Thyroid gland (tissue), 4 donors: ENCODE results near the gene FMN2. TPM values are rescaled to one million over a fixed set of nuclear protein-coding genes. Genes with fewer than 3 reads are reported as not detected.

Experiments used
- DNase-seq, 2 donors: peaks; one replicate each; pipeline ENCODE4 v3.0.0-alpha.2; 2019
- H3K27ac ChIP-seq, 3 donors: fragments of 200-600 bp; sonication (generic); 1 replicate in 2 of 3; 2 replicates in 1 of 3; pipeline ENCODE4 v1.5.1; 2016 to 2019; ENCODE audit warnings: mild to moderate bottlenecking in 1 of 3, moderate library complexity in 1 of 3
- H3K27me3 ChIP-seq: fragments of 200-600 bp; sonication (generic); one replicate; pipeline ENCODE4 v1.5.1; 2019
- H3K36me3 ChIP-seq, 2 donors: fragments of 200-600 bp; sonication (generic); one replicate each; pipeline ENCODE4 v1.5.1; 2016 to 2019
- H3K4me1 ChIP-seq, 2 donors: fragments of 200-600 bp; sonication (generic); one replicate each; pipeline ENCODE4 v1.5.1; 2017 to 2019
- H3K4me3 ChIP-seq, 3 donors: fragments of 200-600 bp; sonication (generic); replicated peaks in 1 of 3; 1 replicate in 2 of 3; 2 replicates in 1 of 3; pipeline ENCODE4 v1.5.1; 2016; ENCODE audit warnings: mild to moderate bottlenecking in 1 of 3
- H3K9me3 ChIP-seq: fragments of 200-600 bp; sonication (generic); one replicate; pipeline ENCODE4 v1.5.1; 2017
- POLR2A ChIP-seq, 2 donors: fragments of 450-650 bp; IDR thresholded peaks; one replicate each; pipeline ENCODE4 v1.6.1; 2017; ENCODE audit warnings: antibody characterized with exemption in 2 of 2, mild to moderate bottlenecking in 2 of 2, moderate library complexity in 1 of 2
- WGBS, 2 donors: methylation state at CpG; one replicate each; pipeline ENCODE4 v1.1.5; 2017; 5-methylcytosine and 5-hydroxymethylcytosine counted together
- intact Hi-C: fragments of 100-400 bp; cut with DNase I; formaldehyde crosslinking; loops from one replicate; pipeline ENCODE4 v1.15.1; 2023
- total RNA-seq, 4 donors: library from RNA; depleted of rRNA; stranded (reverse); fragments of >200 nt; gene quantifications; one replicate each; pipeline ENCODE4 v1.2.3, GENCODE V29; 2016
- TF ChIP-seq, protein P1 (sequence below), 6 experiments: fragments of 200-600 bp in 3 of 6; fragments of 450-650 bp in 3 of 6; sonication (generic) in 3 of 6; IDR thresholded peaks; one replicate each; pipeline ENCODE4 v1.5.1; 2016 to 2019; ENCODE audit warnings: antibody characterized with exemption in 6 of 6, mild to moderate bottlenecking in 2 of 6, inconsistent platforms in 1 of 6, moderate library complexity in 1 of 6

FMN2 gene
- total RNA-seq, 4 donors from 2014 or later: 0.78 to 6.2 (median 1.3) TPM; not detected in 1

DNA sequence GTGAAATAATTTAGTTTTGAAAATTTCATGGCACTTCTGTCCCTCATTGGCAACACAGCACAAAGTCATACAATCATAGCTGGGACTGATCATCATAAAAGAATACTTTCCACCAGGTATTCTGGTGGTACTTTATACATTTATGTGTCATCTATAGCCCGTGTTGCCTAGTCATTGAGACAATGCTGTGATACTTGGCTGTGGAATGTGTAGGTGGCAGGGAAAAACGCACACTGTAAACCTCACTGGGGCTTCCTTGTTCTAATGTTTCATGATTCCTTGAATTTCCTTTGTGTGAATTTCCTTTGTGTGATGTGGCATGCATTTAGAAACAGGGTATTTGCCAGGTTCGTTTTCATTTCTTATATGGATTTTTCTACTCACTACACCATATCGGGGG, 118.3 kb downstream of the FMN2 start:
- no peak for DNase-seq
- no peak overlapping the region for H3K27ac ChIP-seq
- no peaks in the 10 kb centered on the region for H3K4me1 ChIP-seq
- no peaks in the 10 kb centered on the region for H3K36me3 ChIP-seq
- intact Hi-C loops: no loop called here
- H3K27me3 ChIP-seq: no peaks in the 10 kb centered on the region
- TF ChIP-seq, protein P1, sequence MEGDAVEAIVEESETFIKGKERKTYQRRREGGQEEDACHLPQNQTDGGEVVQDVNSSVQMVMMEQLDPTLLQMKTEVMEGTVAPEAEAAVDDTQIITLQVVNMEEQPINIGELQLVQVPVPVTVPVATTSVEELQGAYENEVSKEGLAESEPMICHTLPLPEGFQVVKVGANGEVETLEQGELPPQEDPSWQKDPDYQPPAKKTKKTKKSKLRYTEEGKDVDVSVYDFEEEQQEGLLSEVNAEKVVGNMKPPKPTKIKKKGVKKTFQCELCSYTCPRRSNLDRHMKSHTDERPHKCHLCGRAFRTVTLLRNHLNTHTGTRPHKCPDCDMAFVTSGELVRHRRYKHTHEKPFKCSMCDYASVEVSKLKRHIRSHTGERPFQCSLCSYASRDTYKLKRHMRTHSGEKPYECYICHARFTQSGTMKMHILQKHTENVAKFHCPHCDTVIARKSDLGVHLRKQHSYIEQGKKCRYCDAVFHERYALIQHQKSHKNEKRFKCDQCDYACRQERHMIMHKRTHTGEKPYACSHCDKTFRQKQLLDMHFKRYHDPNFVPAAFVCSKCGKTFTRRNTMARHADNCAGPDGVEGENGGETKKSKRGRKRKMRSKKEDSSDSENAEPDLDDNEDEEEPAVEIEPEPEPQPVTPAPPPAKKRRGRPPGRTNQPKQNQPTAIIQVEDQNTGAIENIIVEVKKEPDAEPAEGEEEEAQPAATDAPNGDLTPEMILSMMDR (IDR thresholded peaks at IDR 0.05): no peak
- TF ChIP-seq POLR2A (IDR thresholded peaks at IDR 0.05): no peak
- no peak overlapping the region for H3K4me3 ChIP-seq
- H3K9me3 ChIP-seq: no peaks in the 10 kb centered on the region
- WGBS, 2 donors: 81 to 86% methylated on average over 4 of the region's 4 CpGs

DNA sequence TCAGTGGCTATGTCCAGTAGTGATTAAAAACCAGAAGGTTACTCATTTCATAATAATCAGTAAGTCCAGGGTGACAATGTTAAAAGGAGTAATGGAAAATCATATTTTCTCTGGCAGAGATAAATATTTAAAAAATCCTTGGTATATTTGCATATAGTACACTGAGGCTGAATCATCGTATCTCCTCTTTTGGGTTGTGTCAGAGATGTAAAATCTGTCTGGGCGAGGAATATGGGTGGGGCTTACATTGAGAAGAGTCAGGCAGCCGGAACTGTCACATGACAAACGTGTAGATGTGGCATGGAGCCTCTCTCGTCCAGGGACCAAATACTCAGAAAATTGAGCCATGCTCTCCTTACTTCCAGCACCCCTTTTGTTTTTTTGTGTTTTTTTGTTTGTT, 120.9 kb downstream of the FMN2 start:
- no peaks in the 10 kb centered on the region for H3K36me3 ChIP-seq
- no peak overlapping the region for H3K27ac ChIP-seq
- DNase-seq: no peak
- no peaks in the 10 kb centered on the region for H3K27me3 ChIP-seq
- no peak overlapping the region for H3K4me3 ChIP-seq
- 81 to 87% methylated on average over 5 of the region's 5 CpGs for WGBS, 2 donors
- H3K4me1 ChIP-seq: no peaks in the 10 kb centered on the region
- intact Hi-C loops: no loop called here
- no peaks in the 10 kb centered on the region for H3K9me3 ChIP-seq
- TF ChIP-seq, protein P1 (IDR thresholded peaks at IDR 0.05): no peak
- TF ChIP-seq POLR2A (IDR thresholded peaks at IDR 0.05): no peak

DNA sequence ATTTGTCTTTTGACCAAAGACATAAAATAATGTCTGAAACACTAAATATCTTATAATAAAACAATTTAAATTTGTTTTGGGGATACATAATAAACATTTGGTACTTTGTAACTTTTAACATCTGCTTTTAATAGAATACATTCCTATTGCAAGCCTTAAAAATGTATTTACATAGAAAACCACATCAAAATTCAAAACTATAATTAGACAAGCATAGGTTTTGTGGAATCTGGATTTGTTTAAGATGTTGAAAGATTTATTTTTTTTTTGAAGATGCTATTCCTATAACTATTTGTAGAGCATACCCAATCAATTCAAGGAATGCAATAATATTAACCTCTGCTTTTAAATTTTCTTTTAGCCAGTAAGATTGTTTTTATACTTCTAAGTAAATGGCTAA, 125.7 kb downstream of the FMN2 start:
- Histone ChIP-seq H3K27ac (no peak overlapping the region), H3K4me3 (no peak overlapping the region), H3K9me3 (no peaks in the 10 kb centered on the region), H3K4me1 (no peaks in the 10 kb centered on the region), H3K36me3 (no peaks in the 10 kb centered on the region), H3K27me3 (no peaks in the 10 kb centered on the region)
- intact Hi-C loops: no loop called here
- TF ChIP-seq, protein P1 (IDR thresholded peaks at IDR 0.05): no peak
- TF ChIP-seq POLR2A (IDR thresholded peaks at IDR 0.05): no peak
- DNase-seq: no peak

DNA sequence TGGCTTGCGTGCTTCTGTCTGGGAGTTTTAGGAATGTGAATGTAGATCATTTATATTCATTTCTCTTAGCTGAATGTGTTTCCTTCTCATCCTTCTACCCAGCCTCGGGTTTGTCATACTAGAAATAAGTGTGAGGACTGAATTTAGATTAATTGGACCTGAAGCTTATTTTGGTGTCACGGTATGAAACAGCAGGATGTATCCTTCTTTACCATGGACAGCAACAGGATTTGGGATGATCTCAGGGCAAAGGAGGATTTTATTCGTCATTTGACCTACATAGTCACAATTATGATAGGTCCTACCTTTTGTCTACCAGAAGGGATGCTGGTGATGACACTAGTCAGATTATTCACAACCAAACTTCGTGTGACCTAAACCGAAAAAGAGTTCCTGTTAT, 127.4 kb downstream of the FMN2 start:
- no peak overlapping the region for H3K27ac ChIP-seq
- 69 to 79% methylated on average over 6 of the region's 6 CpGs for WGBS, 2 donors
- no peak for DNase-seq
- no peaks in the 10 kb centered on the region for H3K36me3 ChIP-seq
- no peaks in the 10 kb centered on the region for H3K9me3 ChIP-seq
- intact Hi-C loops: no loop called here
- H3K27me3 ChIP-seq: no peaks in the 10 kb centered on the region
- TF ChIP-seq, protein P1 (IDR thresholded peaks at IDR 0.05): no peak
- no peak for TF ChIP-seq POLR2A (IDR thresholded peaks at IDR 0.05)
- no peaks in the 10 kb centered on the region for H3K4me1 ChIP-seq
- H3K4me3 ChIP-seq: no peak overlapping the region

DNA sequence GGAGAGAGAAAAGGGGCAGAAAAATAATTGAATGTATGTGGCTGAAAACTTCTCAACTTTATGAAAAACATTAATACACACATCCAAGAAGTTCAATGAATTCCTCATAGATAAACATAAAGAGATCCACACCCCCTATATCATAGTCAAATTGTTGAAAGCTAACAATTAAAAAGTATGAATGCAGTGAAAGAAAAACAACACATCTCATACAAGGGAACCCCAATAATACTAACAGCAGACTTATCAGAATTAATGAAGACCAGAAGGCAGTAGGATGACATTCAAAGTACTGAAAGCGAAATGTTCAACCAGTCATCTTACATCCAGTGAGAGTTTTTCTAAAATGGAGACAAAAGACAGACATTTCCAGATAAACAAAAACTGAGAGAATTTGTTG, 134.4 kb downstream of the FMN2 start:
- Histone ChIP-seq H3K27ac (no peak overlapping the region), H3K4me3 (no peak overlapping the region), H3K4me1 (no peaks in the 10 kb centered on the region), H3K27me3 (no peaks in the 10 kb centered on the region), H3K9me3 (no peaks in the 10 kb centered on the region), H3K36me3 (no peaks in the 10 kb centered on the region)
- WGBS, 2 donors: 88 to 93% methylated on average over 1 of the region's 1 CpG
- intact Hi-C loops: no loop called here
- TF ChIP-seq POLR2A (IDR thresholded peaks at IDR 0.05): no peak
- TF ChIP-seq, protein P1 (IDR thresholded peaks at IDR 0.05): no peak
- DNase-seq: no peak
